NCI-H2081 treated with DMSO at 0.1 percent for 48 hours (cell line): ENCODE results near the gene FOXD4L1.
"Not testable (repeated sequence)": the region's sequence is repeated elsewhere in the genome, so short reads cannot be mapped to it uniquely, and the experiment has no call there.

Experiments
- DNase-seq: peaks from one replicate; lab custom pipeline; 2025; lab: John Stamatoyannopoulos, UW

FOXD4L1 gene

GRCh38 chr2:113498365-113498764 is at the start of gene FOXD4L1:
TSS of gene FOXD4L1 (plus strand) at chr2:113498665. CDS start at chr2:113499257, 592 bp downstream.
- DNase-seq, result not testable (repeated sequence)

DNA sequence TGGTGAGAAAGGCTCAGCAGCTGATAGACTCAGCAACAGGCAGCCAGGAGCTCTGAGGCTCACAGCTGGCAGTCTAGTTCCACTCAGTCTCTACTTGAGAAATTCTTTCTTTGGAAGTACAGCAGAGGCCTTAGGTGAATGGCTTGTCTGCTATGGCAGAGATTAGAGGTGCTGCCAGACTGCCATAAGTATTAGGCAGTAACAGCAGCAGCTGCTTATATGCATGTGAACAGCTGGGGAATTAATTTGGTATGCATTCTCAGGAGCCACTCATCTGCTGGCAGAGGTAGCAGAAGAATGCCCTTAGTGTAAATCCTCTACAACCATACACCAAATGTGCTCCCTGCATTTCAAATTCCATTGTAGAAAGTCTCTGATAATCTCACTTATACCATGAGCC is 32.7 kb upstream of the FOXD4L1 start:
- not testable (repeated sequence) for DNase-seq

DNA sequence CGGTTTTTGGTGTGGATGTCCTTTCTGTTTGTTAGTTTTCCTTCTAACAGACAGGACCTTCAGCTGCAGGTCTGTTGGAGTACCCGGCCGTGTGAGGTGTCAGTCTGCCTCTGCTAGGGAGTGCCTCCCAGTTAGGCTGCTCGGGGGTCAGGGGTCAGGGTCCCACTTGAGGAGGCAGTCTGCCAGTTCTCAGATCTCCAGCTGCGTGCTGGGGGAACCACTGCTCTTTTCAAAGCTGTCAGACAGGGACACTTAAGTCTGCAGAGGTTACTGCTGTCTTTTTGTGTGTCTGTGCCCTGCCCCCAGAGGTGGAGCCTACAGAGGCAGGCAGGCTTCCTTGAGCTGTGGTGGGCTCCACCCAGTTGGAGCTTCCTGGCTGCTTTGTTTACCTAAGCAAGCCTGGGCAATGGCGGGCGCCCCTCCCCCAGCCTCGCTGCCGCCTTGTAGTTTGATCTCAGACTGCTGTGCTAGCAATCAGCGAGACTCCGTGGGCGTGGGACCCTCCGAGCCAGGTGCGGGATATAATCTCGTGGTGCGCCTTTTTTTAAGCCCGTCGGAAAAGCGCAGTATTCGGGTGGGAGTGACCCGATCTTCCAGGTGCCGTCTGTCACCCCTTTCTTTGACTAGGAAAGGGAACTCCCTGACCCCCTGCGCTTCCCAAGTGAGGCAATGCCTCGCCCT is 21.6 kb upstream of the FOXD4L1 start:
- not testable (repeated sequence) for DNase-seq

DNA sequence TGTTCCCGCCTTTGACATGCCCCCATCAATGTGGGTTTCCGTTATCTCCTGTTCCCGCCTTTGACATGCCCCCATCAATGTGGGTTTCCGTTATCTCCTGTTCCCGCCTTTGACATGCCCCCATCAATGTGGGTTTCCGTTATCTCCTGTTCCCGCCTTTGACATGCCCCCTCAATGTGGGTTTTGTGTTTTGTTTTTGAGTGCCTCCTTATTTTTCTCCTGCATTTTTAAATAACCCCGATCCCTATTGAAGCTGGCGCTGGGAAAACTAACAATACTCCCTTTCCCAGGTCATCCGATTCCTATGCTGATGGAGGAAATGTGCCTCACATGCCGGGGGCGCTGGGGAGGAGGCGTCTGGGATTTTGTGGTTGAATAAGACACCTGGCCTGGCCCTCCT is 1.9 kb upstream of the FOXD4L1 start:
- not testable (repeated sequence) for DNase-seq

DNA sequence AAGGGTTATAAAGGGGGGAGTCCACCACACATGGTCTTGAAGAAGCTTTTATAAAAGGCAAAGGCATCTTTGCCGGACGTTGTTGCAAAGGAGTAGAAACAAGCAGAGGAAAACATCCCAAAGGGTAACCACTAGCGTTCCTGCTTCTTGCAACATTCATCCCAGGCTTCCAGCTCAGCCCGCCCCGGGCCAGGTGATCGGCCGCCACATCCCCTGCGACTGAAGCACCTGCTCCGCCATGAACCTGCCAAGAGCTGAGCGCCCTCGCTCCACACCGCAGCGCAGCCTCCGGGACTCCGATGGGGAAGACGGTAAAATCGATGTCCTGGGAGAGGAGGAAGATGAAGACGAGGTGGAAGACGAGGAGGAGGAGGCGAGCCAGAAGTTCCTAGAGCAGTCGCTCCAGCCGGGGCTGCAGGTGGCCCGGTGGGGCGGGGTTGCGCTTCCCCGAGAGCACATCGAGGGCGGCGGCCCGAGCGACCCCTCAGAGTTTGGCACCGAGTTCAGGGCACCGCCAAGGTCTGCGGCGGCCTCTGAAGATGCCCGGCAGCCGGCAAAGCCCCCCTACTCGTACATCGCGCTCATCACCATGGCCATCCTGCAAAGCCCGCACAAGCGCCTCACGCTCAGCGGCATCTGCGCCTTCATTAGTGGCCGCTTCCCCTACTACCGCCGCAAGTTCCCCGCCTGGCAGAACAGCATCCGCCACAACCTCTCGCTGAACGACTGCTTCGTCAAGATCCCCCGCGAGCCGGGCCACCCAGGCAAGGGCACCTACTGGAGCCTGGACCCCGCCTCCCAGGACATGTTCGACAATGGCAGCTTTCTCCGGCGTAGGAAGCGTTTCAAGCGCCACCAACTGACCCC is 787 bp downstream of the FOXD4L1 start:
- DNase-seq, result not testable (repeated sequence)

DNA sequence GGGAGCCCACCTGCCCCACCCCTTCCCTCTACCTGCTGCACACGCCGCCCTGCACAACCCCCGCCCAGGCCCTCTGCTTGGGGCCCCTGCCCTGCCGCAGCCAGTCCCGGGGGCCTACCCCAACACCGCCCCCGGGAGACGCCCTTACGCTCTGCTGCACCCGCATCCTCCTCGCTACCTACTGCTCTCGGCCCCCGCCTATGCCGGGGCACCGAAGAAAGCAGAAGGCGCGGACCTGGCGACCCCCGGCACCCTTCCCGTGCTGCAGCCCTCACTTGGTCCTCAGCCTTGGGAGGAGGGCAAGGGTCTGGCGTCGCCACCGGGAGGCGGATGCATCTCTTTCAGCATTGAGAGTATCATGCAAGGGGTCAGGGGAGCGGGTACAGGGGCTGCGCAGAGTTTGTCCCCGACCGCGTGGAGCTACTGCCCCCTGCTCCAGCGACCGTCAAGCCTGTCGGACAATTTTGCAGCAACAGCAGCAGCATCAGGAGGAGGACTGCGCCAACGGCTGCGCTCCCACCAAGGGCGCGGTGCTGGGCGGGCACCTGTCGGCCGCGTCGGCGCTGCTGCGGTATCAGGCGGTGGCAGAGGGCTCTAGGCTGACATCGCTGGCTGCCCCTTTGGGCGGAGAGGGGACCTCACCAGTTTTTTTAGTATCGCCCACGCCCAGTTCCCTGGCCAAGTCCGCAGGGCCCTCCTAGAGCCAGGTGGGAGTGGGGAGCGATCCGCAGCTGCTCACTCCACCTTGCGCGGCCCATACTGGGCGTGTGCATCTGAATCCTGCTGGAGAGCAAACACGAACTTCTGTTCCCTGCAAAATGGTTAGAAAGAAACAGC is 1.6 kb downstream of the FOXD4L1 start:
- DNase-seq, result not testable (repeated sequence)

DNA sequence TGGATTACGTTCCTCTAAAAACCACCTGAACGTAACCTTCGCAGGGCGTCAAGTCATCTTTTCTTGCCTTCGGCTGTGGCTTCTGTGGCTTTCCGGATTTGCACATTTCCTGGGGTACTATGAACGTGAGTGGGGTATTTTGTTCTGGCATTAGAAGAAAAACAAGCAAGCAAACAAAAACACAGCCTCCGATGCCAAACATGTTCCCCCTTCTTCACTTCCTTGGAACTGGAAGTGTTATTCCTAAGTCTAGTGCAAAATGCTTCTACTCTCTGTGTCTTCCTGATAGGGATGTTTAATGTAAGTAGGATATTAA is 2.2 kb downstream of the FOXD4L1 start:
- DNase-seq, result not testable (repeated sequence)

DNA sequence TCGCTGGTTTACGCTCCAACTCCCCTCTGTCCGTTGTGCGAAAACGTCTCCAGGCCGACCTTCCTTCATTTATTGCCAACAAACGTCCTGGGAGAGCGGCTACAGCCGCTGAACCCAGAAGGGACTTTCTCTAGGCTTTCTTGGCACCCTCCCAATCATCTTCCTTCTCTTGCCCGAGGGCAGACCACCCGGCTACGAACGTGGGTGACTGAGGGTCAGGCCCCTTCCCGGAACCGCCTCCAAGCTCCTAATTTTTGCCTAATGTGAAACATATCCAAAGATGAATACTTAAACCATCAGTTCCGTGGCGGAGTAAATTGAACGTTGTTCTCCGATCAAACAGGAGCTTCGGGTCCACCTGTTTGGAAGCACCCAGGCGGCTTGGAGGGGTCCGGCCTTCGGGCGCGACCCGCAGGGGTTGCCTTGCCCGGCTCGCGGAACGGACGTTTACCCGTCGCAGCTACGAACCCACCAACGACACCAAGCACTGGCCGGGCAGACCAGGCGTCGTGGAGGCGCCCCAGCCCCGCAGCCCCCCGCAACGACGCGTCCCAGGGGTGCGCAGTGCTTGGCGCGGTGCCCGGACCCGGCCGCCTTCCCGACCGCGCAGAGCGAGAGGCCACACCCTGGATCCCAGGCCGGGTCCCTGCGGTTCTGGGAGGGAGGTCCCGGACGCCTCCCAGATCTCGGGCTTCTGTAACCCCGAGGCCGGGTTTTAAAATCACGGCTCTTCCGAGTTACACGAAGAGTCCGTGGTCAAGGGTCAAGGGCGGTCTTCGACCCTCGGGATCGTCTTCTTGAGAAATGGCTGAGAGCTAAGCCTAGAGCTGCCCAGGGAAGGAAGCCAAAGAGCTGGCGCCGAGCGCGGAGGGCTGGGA is 4.0 kb downstream of the FOXD4L1 start:
- not testable (repeated sequence) for DNase-seq

DNA sequence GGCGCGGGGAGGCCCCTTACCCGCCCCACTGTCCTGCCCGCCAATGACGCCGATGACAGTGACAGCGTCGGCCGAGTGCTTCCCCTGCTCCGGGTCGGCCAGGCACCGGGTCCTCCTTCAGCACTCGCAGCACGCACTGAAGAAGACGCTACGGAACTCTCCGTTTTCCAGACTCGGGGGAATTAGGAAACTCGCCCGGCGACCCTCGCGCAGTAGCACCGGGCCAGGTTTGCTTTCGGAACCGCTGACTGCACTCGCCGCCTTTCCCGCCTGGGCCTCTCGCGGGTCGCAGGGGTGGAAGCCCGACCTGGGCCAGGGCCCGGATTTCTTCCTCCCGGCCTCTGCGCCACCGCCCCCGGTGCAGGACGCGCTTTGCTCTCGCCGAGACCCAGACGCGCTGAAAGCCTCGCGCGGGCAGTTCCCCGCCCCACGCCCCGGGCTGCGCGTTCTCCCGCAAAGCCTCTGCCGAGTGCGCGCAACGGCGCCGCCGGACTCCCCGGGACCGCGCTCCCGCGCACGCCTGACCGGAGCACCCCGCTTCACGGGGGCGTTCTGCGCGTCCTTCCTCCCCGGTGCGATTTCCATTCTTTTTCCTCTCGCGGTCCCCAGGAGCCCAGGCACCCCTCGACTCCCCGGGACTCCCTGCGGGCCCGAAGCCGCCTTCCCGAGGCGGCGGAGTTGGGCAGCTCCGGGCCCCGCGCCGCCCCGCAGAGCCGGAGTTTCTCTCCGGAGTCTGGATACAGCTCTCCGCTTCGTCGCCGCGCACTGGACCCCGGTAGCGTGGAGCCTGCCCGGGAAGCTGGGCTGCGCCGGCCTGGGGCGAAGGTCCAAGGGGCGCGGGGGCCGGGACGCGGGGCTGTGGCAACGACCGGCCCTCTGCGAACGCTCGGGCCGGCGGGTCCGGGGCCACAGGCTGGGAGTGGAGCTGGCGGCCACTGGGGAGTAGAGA is 4.9 kb downstream of the FOXD4L1 start:
- not testable (repeated sequence) for DNase-seq

GRCh38 chr2:113504081-113504480 is 5.6 kb downstream of the FOXD4L1 start:
- DNase-seq, result not testable (repeated sequence)

DNA sequence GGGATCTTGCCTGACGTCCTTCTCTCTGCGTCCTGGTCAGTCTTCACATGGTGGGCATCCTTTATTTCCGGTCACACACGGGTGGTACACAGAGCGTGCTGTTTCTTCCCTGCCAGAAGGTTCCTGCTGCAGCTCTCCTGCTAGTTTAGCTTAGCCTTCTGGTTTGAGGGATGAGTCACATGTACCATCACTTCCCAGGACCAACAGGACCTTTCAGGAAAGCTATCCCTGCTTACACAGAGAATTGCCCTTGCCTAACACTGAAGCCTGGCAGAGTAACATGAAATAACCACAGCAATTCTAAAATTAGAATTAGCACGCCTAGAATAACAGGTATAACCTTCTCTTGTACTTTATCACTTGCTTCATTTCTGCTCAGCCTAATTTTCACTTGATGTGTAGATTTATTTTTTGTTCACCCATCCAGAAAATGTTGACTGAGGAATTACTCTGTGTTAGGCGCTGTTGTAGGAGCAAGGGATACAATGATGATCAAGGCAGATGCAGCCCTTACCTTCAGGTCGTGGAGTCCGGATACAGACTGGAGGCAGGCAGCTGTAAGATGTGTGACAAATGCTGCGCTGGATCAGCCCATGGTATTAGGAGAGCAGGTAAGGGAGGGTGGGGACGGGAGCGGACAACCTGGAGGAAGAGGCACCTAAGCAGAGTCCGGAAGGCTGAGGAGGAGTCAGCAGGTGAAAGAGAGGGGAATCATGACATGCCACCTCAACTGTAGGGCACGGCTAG is 9.1 kb downstream of the FOXD4L1 start:
- DNase-seq, result not testable (repeated sequence)

DNA sequence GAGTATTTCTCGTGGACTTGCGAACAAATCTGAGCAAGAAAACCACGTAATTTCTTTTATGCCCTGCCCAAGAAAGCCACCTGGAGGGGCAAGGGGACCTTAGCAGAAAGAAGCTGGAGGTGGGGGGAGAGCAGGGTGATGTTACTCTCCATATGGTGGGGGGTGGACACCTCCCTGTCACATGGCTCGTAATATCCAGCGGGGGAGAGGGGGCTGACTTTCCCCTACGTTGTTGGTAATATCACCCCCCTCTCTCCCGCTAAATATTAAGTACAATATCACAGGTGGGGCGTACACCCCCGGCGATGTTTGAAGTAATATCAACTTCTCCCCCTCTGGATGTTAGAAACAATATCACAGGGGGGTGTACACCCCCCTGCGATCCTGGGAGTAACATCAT is 9.7 kb downstream of the FOXD4L1 start:
- DNase-seq, result not testable (repeated sequence)

GRCh38 chr2:113510913-113511312 is 12.4 kb downstream of the FOXD4L1 start:
- not testable (repeated sequence) for DNase-seq

GRCh38 chr2:113511859-113512258 is 13.4 kb downstream of the FOXD4L1 start:
- DNase-seq, result not testable (repeated sequence)

- not testable (repeated sequence) for DNase-seq
These were observed 17.0 kb downstream of the FOXD4L1 start for GRCh38 chr2:113515457-113515856.

- DNase-seq, result not testable (repeated sequence)
These were observed 17.5 kb downstream of the FOXD4L1 start for GRCh38 chr2:113515995-113516394.

- not testable (repeated sequence) for DNase-seq
These were observed 18.6 kb downstream of the FOXD4L1 start for GRCh38 chr2:113517025-113517424.

DNA sequence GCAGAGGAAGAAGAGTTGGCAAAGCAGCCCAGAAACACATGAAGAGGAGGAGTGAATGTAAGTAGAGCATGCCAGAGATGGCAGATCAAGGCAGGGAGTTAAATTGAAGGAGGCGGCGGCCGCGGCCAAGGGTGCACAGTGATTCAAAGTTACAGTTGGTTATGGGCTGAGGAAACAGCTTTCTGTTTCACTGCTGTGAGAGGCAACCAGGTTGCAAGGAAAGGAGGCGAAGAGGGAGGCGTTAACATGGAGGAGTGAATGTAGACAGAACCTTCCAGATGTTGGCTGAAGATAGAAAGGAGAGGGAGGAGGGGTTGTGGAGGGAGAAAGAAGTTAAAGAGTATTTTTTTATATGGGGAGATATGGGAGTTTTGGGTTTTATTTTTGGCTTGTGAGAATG is 22.4 kb downstream of the FOXD4L1 start:
- not testable (repeated sequence) for DNase-seq

- DNase-seq, result not testable (repeated sequence)
These were observed 23.0 kb downstream of the FOXD4L1 start for GRCh38 chr2:113521492-113521891.
